OCI-LY1 (cell line): Measurements from ENCODE around the gene EFEMP2.

Source experiments
- CTCF ChIP-seq: fragments of 200-600 bp; sonication (generic), shearing (Covaris generic); IDR thresholded peaks from 2 replicates; pipeline ENCODE4 v1.5.1; 2017; ENCODE audit warnings: mild to moderate bottlenecking, antibody characterized with exemption, low read length, moderate library complexity, mixed read lengths
- EZH2 ChIP-seq: fragments of 200-600 bp; sonication (generic), shearing (Covaris generic); IDR thresholded peaks from 2 replicates; pipeline ENCODE4 v1.8.0; 2017; ENCODE audit warnings: borderline replicate concordance, mixed run types, mild to moderate bottlenecking, antibody characterized with exemption, low read length, moderate library complexity, mixed read lengths

- TF ChIP-seq EZH2: no peak
- no peak for TF ChIP-seq CTCF
These were observed 45.9 kb upstream of the EFEMP2 start, which contains the start of gene C11orf68 for GRCh38 chr11:65918211-65919140.
